ENCODE measurements around the gene NECTIN2. TPM values are rescaled to one million over a fixed set of nuclear protein-coding genes. Genes with fewer than 3 reads are reported as not detected.
"Not testable (repeated sequence)": the region's sequence is repeated elsewhere in the genome, so short reads cannot be mapped to it uniquely, and the experiment has no call there.

Gene NECTIN2
- total and polyA plus RNA-seq, 9 donors, result 38.4 to 61.8 (median 53.4) TPM

DNA sequence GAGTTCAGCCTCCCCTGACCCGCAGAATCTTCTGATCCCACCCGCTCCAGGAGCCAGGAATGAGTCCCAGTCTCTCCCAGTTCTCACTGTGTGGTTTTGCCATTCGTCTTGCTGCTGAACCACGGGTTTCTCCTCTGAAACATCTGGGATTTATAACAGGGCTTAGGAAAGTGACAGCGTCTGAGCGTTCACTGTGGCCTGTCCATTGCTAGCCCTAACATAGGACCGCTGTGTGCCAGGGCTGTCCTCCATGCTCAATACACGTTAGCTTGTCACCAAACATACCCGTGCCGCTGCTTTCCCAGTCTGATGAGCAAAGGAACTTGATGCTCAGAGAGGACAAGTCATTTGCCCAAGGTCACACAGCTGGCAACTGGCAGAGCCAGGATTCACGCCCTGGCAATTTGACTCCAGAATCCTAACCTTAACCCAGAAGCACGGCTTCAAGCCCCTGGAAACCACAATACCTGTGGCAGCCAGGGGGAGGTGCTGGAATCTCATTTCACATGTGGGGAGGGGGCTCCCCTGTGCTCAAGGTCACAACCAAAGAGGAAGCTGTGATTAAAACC is 58.4 kb downstream of the NECTIN2 start:
- H3K27me3 ChIP-seq (ENCODE audit: control insufficient read depth, insufficient read depth, low read length), result peaks cover 22% of the 10 kb centered on the region
- no peak overlapping the region for H3K4me3 ChIP-seq (ENCODE audit: low read length)
- 52% methylated on average over 10 of the region's 12 CpGs for WGBS (ENCODE audit: insufficient coverage)
- H3K9me3 ChIP-seq (replicated peaks; ENCODE audit: control insufficient read depth, low read depth, low read length), result no peaks in the 10 kb centered on the region
- H3K27ac ChIP-seq (ENCODE audit: low read length), result no peak overlapping the region
- DNase-seq, result no peak
- H3K4me1 ChIP-seq (ENCODE audit: control insufficient read depth, insufficient read depth, low read length), result peaks cover 27% of the 10 kb centered on the region
- H3K36me3 ChIP-seq (ENCODE audit: control insufficient read depth, insufficient read depth, low read length), result peaks cover 32% of the 10 kb centered on the region

GRCh38 chr19:44905437-44906160 is 59.5 kb downstream of the NECTIN2 start, which contains the start of gene APOE:
TSS of gene APOE (plus strand) at chr19:44905796. CDS start at chr19:44906625, 829 bp downstream.
- DNase-seq, result no peak
- Histone ChIP-seq H3K27ac (ENCODE audit: low read length) (peak within 1 kb of the TSS; percentile 3), H3K9me3 (replicated peaks; ENCODE audit: control insufficient read depth, low read depth, low read length) (no peaks in the 10 kb centered on the region), H3K4me3 (ENCODE audit: low read length) (peak within 1 kb of the TSS; percentile 34), H3K27me3 (ENCODE audit: control insufficient read depth, insufficient read depth, low read length) (peaks cover 22% of the 10 kb centered on the region), H3K4me1 (ENCODE audit: control insufficient read depth, insufficient read depth, low read length) (peaks cover 32% of the 10 kb centered on the region), H3K36me3 (ENCODE audit: control insufficient read depth, insufficient read depth, low read length) (peaks cover 24% of the 10 kb centered on the region)
- under 1% methylated on average over 15 of the region's 20 CpGs for WGBS (ENCODE audit: insufficient coverage)

DNA sequence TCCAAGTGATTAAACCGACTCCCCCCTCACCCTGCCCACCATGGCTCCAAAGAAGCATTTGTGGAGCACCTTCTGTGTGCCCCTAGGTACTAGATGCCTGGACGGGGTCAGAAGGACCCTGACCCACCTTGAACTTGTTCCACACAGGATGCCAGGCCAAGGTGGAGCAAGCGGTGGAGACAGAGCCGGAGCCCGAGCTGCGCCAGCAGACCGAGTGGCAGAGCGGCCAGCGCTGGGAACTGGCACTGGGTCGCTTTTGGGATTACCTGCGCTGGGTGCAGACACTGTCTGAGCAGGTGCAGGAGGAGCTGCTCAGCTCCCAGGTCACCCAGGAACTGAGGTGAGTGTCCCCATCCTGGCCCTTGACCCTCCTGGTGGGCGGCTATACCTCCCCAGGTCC is 61.5 kb downstream of the NECTIN2 start:
- Histone ChIP-seq H3K9me3 (replicated peaks; ENCODE audit: control insufficient read depth, low read depth, low read length) (no peaks in the 10 kb centered on the region), H3K4me1 (ENCODE audit: control insufficient read depth, insufficient read depth, low read length) (peaks cover 52% of the 10 kb centered on the region), H3K27ac (ENCODE audit: low read length) (no peak overlapping the region), H3K36me3 (ENCODE audit: control insufficient read depth, insufficient read depth, low read length) (peaks cover 7% of the 10 kb centered on the region), H3K27me3 (ENCODE audit: control insufficient read depth, insufficient read depth, low read length) (peaks cover 22% of the 10 kb centered on the region), H3K4me3 (ENCODE audit: low read length) (no peak overlapping the region)
- WGBS (ENCODE audit: insufficient coverage), result 91% methylated on average over 11 of the region's 12 CpGs
- no peak for DNase-seq

DNA sequence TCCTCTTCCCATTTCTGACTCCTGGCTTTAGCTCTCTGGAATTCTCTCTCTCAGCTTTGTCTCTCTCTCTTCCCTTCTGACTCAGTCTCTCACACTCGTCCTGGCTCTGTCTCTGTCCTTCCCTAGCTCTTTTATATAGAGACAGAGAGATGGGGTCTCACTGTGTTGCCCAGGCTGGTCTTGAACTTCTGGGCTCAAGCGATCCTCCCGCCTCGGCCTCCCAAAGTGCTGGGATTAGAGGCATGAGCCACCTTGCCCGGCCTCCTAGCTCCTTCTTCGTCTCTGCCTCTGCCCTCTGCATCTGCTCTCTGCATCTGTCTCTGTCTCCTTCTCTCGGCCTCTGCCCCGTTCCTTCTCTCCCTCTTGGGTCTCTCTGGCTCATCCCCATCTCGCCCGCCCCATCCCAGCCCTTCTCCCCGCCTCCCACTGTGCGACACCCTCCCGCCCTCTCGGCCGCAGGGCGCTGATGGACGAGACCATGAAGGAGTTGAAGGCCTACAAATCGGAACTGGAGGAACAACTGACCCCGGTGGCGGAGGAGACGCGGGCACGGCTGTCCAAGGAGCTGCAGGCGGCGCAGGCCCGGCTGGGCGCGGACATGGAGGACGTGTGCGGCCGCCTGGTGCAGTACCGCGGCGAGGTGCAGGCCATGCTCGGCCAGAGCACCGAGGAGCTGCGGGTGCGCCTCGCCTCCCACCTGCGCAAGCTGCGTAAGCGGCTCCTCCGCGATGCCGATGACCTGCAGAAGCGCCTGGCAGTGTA is 62.2 kb downstream of the NECTIN2 start:
- Histone ChIP-seq H3K4me1 (ENCODE audit: control insufficient read depth, insufficient read depth, low read length) (peaks cover 59% of the 10 kb centered on the region), H3K36me3 (ENCODE audit: control insufficient read depth, insufficient read depth, low read length) (peaks cover under 1% of the 10 kb centered on the region), H3K27ac (ENCODE audit: low read length) (no peak overlapping the region), H3K27me3 (ENCODE audit: control insufficient read depth, insufficient read depth, low read length) (peaks cover 22% of the 10 kb centered on the region), H3K4me3 (ENCODE audit: low read length) (no peak overlapping the region), H3K9me3 (replicated peaks; ENCODE audit: control insufficient read depth, low read depth, low read length) (no peaks in the 10 kb centered on the region)
- WGBS (ENCODE audit: insufficient coverage), result 92% methylated on average over 40 of the region's 46 CpGs
- DNase-seq, result no peak

DNA sequence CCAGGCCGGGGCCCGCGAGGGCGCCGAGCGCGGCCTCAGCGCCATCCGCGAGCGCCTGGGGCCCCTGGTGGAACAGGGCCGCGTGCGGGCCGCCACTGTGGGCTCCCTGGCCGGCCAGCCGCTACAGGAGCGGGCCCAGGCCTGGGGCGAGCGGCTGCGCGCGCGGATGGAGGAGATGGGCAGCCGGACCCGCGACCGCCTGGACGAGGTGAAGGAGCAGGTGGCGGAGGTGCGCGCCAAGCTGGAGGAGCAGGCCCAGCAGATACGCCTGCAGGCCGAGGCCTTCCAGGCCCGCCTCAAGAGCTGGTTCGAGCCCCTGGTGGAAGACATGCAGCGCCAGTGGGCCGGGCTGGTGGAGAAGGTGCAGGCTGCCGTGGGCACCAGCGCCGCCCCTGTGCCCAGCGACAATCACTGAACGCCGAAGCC is 62.8 kb downstream of the NECTIN2 start:
- DNase-seq, result no peak
- no peak overlapping the region for H3K27ac ChIP-seq (ENCODE audit: low read length)
- H3K36me3 ChIP-seq (ENCODE audit: control insufficient read depth, insufficient read depth, low read length), result no peaks in the 10 kb centered on the region
- H3K9me3 ChIP-seq (replicated peaks; ENCODE audit: control insufficient read depth, low read depth, low read length), result no peaks in the 10 kb centered on the region
- H3K4me3 ChIP-seq (ENCODE audit: low read length), result no peak overlapping the region
- H3K27me3 ChIP-seq (ENCODE audit: control insufficient read depth, insufficient read depth, low read length), result peaks cover 22% of the 10 kb centered on the region
- H3K4me1 ChIP-seq (ENCODE audit: control insufficient read depth, insufficient read depth, low read length), result peaks cover 61% of the 10 kb centered on the region
- WGBS (ENCODE audit: insufficient coverage), result 95% methylated on average over 44 of the region's 44 CpGs

DNA sequence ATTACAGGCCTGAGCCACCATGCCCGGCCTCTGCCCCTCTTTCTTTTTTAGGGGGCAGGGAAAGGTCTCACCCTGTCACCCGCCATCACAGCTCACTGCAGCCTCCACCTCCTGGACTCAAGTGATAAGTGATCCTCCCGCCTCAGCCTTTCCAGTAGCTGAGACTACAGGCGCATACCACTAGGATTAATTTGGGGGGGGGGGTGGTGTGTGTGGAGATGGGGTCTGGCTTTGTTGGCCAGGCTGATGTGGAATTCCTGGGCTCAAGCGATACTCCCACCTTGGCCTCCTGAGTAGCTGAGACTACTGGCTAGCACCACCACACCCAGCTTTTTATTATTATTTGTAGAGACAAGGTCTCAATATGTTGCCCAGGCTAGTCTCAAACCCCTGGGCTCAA is 63.7 kb downstream of the NECTIN2 start:
- H3K9me3 ChIP-seq (replicated peaks; ENCODE audit: control insufficient read depth, low read depth, low read length), result no peaks in the 10 kb centered on the region
- no peak for DNase-seq
- H3K36me3 ChIP-seq (ENCODE audit: control insufficient read depth, insufficient read depth, low read length), result no peaks in the 10 kb centered on the region
- peaks cover 17% of the 10 kb centered on the region for H3K27me3 ChIP-seq (ENCODE audit: control insufficient read depth, insufficient read depth, low read length)
- H3K4me3 ChIP-seq (ENCODE audit: low read length), result no peak overlapping the region
- H3K4me1 ChIP-seq (ENCODE audit: control insufficient read depth, insufficient read depth, low read length), result peaks cover 63% of the 10 kb centered on the region
- H3K27ac ChIP-seq (ENCODE audit: low read length), result no peak overlapping the region
- no CpG with 5 or more reads among the region's 5 CpGs for WGBS (ENCODE audit: insufficient coverage)

- H3K36me3 ChIP-seq (ENCODE audit: control insufficient read depth, insufficient read depth, low read length); H3K27me3 ChIP-seq (ENCODE audit: control insufficient read depth, insufficient read depth, low read length); H3K4me3 ChIP-seq (ENCODE audit: low read length); H3K9me3 ChIP-seq (replicated peaks; ENCODE audit: control insufficient read depth, low read depth, low read length); DNase-seq: not testable (repeated sequence)
- WGBS (ENCODE audit: insufficient coverage), result 90% methylated on average over 3 of the region's 6 CpGs
- peaks cover 49% of the 10 kb centered on the region for H3K4me1 ChIP-seq (ENCODE audit: control insufficient read depth, insufficient read depth, low read length)
- peak overlapping the region; percentile 55 for H3K27ac ChIP-seq (ENCODE audit: low read length)
Observed at GRCh38 chr19:44911896-44912295, 65.8 kb downstream of the NECTIN2 start.

DNA sequence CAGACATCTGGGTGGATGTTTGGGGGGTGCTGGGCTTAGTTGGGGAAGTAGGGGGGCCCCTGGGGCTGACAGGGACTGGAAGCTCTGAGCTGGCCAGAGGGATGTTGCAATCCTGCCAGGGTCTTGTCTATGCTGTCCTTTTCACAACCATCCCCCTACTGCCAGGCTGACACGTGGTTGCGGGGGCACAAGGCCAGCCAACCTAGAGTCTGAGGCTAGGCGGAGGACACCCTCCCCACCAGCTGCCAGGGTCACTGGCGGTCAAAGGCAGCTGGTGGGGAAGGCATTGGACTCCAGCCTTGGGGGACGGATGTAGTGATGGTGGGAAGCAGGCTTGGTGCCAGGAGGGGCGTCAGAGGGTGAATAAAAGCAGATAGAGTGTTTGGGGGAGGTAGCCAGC is 66.8 kb downstream of the NECTIN2 start:
- 37% methylated on average over 3 of the region's 6 CpGs for WGBS (ENCODE audit: insufficient coverage)
- Histone ChIP-seq H3K4me3 (ENCODE audit: low read length) (no peak overlapping the region), H3K4me1 (ENCODE audit: control insufficient read depth, insufficient read depth, low read length) (peaks cover 49% of the 10 kb centered on the region), H3K27me3 (ENCODE audit: control insufficient read depth, insufficient read depth, low read length) (no peaks in the 10 kb centered on the region), H3K9me3 (replicated peaks; ENCODE audit: control insufficient read depth, low read depth, low read length) (no peaks in the 10 kb centered on the region), H3K27ac (ENCODE audit: low read length) (peak overlapping the region; percentile 52), H3K36me3 (ENCODE audit: control insufficient read depth, insufficient read depth, low read length) (no peaks in the 10 kb centered on the region)
- DNase-seq, result peak; percentile 90

- not testable (repeated sequence) for H3K4me3 ChIP-seq (ENCODE audit: low read length); H3K9me3 ChIP-seq (replicated peaks; ENCODE audit: control insufficient read depth, low read depth, low read length); H3K27me3 ChIP-seq (ENCODE audit: control insufficient read depth, insufficient read depth, low read length); DNase-seq; H3K36me3 ChIP-seq (ENCODE audit: control insufficient read depth, insufficient read depth, low read length); H3K27ac ChIP-seq (ENCODE audit: low read length)
- 62% methylated on average over 9 of the region's 23 CpGs for WGBS (ENCODE audit: insufficient coverage)
- peaks cover 49% of the 10 kb centered on the region for H3K4me1 ChIP-seq (ENCODE audit: control insufficient read depth, insufficient read depth, low read length)
Observed at GRCh38 chr19:44913512-44914432, 67.7 kb downstream of the NECTIN2 start.

All from muscle of leg (tissue), 11 donors.